GM18520 (cell line): ENCODE measurements around the gene ABHD11.
A peak's percentile ranks its signal among the peaks of the same experiment; 100 is the strongest.
"Not testable (repeated sequence)": the region's sequence is repeated elsewhere in the genome, so short reads cannot be mapped to it uniquely, and the experiment has no call there.

Experiments
- ATAC-seq: cut with Tn5 transposase; IDR thresholded peaks from one replicate; pipeline ENCODE4 v1.9.1; 2021; ENCODE audit not compliant: unreplicated experiment

Gene ABHD11, protein sequence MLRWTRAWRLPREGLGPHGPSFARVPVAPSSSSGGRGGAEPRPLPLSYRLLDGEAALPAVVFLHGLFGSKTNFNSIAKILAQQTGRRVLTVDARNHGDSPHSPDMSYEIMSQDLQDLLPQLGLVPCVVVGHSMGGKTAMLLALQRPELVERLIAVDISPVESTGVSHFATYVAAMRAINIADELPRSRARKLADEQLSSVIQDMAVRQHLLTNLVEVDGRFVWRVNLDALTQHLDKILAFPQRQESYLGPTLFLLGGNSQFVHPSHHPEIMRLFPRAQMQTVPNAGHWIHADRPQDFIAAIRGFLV

DNA sequence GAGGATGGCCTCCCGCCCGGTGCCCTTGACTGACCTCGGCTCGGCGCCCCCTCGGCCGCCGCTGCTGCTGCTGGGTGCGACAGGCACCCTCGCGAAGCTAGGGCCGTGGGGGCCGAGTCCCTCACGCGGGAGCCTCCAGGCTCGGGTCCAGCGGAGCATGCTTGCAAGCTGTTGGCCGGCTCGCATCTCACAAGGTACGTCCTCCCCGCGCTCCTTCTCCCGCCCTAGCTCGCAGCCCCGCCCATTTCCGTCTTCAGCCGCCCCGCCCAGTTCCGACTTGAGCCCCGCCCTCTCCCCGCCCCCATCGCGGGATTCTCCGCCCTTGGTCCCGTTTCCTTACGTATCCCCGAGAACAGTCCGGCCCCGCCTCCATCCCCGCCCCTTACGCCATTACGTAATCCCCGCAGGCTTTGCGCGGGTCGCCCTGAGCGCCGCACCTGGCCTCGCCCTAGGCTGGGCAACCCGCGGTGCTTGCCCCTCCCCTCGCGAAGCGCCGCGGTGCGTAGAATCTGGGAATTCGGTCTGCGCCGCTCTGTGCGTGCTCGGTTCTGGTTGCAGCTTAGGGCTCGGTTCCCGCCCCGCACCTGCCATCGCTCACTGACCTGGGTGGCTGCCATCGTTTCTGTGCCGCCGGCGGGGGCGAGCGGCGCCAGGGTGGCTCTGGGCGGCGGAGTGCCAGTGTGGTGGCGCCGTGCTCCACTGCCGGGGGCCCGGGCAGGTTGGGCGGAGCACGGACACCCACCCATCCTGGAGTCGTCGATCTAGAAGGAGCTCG is at the start of gene ABHD11:
ABHD11 (minus strand) TSS at position 191 of the 775 bp plus-strand sequence; CDS start at position 159, 32 bp downstream.
- peak; percentile 84 for ATAC-seq

DNA sequence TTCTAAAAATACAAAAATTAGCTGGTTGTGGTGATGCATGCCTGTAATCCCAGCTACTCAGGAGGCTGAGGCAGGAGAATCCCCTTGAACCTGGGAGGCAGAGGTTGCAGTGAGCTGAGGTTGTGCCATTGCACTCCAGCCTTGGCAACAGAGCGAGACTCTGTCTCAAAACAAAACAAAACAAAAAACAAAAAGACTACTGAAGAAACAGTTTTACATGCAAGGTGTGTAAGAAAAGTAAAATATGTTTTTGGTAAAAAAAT is 49.1 kb upstream of the ABHD11 start:
- not testable (repeated sequence) for ATAC-seq

DNA sequence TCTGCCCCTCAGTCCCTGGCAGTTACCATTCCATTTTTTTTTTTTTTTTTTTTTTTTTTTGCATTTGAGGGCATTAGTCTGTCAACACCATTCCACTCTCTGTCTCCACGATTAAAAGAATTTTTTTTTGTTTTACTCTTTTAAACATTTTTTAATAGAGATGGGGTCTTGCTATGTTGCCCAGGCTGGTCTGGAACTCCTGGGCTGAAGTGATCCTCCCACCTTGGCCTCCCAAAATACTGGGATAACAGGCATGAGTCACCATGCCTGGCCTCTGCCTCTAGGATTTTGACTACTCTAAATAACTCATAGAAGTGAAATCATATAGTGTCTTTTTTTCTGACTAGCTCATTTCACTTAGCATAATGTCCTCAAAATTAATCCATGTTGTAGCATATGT is 48.0 kb upstream of the ABHD11 start:
- ATAC-seq: no peak

DNA sequence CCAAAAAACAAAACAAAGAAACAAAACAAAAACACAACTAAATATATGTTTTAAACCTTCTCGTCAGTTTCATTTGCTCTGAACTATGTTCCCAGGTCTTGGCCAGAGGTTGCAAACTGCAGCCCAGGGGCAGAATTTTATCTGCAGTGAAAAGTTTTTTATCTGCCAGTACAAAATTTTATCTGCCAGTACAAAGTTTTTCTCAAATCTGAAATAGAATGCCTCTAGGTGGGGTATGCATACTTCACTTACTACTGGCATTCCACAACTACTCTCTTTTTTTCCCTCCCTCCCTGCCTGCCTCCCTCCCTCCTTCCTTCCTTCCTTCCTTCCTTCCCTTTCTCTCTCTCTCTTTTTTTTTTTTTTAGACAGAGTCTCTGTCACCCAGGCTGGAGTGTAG is 40.9 kb upstream of the ABHD11 start:
- ATAC-seq: no peak

DNA sequence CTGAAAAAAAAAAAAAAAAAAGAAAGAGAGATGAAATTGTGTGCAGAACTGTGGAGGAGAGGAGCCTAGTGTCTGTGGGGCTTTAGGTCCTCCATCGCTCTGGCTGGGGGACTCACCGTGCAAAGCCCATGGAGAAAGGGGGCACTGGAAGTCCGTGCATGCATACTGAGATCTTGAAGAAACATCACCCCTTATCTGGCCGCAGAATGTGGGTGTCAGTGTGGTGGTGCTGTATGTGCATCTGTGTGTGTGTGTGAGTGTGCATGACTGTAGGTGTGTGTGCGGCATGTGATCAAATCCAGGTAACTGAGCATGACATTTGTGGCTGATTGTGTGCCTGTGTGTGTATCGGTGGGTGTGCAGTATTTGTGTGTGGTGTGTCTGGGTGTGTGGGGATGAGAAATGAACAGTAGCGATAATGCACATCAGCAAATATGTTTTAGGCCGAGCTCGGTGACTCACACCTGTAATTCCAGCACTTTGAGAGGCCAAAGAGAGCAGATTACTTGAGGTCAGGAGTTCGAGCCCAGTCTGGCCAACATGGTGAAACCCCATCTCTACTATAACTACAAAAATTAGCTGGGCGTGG is 40.3 kb upstream of the ABHD11 start:
- no peak for ATAC-seq

DNA sequence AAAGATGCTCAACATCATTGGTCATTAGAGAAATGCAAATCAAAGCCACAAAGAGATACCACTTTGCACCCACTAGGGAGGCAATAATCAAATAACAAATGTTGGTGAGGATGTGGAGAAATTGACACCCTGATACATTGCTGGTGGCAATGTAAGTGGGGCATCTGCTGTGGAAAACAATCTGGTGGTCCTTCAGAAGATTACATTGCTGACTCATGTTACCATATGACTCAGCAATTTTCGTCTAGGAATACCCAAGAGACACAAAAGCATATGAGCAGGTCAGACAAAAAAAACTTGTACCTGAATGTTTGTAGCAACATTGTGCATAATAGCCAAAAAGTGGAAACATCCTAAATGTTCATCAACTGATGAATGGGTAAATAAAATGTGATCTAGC is 36.3 kb upstream of the ABHD11 start:
- no peak for ATAC-seq

DNA sequence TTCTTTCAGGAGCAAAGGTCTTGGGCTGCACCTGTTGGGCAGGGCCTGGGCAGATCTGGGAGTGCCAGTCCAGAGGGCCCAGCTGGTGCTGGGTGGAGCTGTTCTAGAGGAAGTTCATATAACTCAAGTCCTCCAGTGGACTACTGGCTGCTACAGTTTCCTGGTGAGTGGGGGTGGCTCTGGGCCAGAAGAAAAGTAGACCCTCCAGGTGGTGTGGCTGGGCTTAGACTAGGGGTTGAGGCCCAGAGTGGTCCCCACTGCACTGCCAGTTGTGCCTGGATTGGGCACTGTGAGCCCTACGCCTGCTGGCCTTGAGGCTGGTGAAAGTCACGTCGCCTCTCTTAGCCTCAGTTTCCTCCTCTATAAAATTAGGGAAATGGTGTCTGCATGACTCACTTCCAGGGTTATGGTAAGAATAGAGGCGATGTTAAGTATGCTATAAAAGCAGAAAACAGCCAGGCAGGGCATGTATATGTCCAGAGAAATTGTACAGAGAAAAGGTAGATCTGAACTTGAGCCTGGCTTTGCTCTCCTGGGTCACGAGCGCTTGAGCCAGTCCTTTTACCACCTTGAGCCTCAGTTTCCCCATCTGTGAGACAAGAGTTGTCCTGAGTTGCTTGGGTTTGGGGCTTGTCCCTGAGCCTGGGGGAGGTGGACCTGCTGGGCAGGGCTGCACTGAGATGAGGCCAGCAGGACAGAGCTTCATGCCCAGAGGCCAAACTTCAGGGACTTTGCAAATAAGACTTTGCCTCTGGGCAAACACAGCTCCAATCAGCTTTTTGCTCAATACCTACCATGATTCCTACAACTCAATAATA is 35.3 kb upstream of the ABHD11 start:
- no peak for ATAC-seq

DNA sequence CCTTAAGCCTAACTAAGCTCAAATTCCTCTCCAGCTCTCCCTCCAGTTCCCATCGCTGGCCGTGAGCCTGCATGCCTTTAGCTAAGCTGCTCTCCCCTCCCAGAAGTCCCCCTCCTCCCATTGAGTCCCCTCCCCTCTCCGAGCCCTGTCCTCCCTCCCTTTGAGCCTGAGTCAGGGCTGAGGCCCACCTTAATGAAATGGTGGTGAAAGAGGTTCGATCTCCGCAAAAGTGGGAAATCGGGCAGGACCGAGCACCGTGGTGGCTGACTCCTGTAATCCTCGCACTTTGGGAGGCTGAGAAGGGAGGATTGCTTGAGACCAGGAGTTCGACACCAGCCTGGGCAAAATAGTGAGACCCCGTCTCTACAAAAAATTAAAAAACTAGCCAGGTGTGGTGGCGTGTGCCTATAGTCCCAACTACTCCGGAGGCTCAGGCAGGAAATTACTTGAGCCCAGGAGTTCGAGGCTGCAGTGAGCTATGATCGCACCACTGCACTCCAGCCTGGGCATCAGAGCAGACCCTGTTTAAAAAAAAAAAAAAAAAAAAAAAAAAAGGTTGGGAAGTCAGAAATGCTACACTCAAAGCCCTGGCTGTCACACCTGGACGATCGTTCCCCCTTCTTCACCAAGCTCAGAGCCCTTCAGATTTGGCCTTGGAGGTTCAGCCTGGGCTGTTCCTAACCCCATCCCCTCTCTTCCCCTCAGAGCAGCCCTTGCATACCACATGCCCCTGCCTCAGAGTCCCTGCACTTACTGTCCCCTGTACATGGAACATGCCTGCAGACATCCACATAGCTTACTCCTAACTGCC is 32.5 kb upstream of the ABHD11 start:
- ATAC-seq: no peak

DNA sequence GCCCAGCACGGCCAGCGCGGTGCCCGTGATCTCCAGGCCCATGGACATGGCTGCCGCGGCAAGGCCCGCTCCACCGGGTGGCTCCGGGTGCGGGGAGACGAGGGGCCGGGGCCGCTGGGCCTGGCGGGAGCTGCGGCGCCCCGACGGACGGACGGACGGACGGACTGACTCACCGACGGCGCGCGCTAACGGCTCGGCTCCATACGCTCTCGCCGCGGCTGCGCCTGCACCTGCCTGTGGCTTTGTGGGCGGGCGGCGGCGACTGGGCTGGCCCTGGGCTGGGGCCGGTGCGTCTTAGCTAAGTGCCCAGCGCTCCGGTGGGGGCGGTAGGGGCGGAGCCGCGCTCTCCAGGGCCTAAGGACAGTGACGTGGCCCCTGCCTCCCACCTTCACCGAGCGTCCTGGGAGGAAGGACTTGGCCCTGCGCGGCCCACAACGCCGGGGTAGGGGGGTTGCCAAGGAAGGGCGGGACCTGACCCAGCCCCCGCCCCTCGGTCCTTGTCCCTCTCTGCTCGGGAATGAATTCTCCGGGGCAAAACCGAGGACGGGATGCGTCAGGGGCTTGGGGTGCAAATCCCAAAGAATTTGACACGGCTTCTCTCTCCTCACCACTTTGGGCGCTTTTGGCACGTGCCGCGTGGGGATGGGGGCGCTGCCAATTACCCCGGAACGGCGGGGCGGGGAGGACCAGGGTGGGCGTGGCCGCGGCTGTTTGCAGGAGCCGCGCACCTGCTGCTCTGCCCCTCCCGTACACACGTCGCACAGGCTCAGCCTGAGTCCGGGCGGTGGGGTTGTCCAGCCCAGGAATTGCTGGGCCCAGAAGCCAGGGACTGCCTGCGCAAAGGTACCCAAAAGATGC is 31.6 kb upstream of the ABHD11 start, which contains the start of gene CLDN3:
CLDN3 (minus strand) TSS at position 269 of the 858 bp plus-strand sequence; CDS start at position 48, 221 bp downstream.
- no peak for ATAC-seq

DNA sequence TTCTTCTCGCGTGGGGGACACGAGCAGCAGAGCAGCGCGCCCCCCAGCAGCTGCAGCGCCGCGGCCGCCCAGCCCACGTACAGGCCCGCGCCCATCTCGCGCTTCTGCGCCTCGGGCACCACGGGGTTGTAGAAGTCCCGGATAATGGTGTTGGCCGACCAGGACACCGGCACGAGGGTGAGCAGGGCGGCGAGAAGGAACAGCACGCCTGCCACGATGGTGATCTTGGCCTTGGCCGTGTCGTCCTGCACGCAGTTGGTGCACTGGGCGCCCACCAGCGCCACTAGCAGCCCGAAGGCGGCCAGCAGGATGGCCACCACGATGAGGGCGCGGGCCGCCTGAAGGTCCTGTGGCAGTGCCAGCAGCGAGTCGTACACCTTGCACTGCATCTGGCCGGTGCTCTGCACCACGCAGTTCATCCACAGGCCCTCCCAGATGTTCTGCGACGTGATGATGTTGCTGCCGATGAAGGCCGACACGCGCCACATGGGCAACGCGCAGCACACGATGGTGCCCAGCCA is 30.9 kb upstream of the ABHD11 start:
- no peak for ATAC-seq

DNA sequence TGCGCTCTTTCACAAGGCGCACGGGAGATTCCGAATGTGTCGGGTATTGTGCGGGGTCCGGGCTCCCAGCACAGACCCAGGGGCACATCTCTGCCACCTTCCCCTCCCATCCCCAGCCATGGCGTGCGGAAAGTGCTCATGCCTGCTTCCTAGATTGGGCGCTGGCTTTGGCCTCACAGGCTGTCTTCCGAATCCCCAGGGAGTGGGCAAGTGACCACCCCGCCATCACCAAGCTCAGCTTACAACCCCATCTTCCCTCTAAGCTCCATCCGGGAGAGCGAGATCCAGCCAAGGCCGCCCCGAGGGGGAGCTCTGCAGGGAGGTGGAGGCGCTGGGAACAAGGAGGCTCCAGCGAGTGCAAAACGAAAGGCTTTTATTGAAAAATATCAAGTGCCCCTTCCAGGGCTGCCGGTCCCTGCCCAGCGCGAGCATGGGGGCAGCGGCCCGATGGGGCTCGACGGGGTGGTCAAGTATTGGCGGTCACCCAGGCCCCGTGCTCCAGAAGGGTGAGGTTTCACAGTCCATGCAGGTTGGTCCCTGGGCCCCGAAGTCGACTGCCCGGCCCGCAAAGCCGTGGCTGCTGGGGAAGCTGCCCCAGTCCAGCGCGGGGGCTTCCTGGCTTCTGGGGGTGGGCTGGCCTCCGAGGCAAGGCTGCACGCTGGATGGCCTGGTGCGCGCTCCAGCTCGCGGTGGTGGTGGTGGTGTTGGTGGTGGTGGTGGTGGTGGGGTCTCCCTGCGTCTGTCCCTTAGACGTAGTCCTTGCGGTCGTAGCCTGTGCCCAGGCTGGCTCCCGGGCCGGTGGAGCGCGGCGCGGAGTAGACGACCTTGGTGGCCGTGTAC is 30.3 kb upstream of the ABHD11 start:
- no peak for ATAC-seq

DNA sequence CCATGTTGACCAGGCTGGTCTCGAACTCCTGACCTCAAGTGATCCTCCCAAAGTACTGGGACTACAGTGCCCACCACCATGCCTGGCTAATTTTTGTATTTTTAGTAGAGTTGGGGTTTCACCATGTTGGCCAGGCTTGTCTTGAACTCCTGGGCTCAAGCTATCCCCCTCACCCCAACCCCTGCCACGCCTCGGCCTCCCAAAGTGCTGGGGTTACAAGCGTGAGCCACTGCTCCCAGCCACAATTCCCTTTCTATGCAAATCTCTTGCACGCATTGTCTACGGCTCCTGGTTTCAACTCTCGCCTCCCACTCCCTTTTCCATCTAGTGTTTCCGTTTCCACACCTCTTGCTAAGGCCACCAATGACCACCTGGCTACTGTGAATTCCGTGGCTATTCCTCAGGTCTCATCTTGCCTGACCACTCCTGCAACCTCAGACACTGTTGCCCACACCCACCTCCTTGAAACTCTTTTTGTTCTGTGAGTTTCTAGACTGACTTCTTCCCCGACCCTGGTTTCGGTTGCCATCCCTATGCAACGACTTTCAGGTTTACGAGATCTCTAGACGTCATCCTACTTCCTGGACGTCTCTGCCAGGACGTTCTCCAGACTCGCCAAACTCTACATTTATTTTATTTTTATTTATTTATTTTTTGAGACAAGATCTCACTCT is 28.1 kb upstream of the ABHD11 start:
- ATAC-seq: no peak

DNA sequence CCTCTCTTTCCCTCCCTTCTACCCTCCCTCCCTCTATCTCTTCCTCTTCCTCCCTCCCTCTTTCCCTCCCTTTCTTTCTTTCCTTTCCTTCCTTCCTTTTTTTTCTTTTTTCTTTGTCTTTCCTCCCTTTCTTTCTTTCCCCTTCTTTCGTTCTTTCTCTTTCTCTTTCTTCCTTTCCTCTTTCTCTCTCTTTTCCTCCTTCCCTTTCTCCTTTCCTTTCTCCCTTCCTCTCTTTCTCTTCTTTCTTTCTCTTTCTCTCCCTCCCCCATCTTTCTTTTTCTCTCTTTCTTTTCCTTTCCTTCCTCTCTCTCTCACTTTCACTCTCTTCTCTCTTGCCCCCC is 24.0 kb upstream of the ABHD11 start:
- no peak for ATAC-seq

DNA sequence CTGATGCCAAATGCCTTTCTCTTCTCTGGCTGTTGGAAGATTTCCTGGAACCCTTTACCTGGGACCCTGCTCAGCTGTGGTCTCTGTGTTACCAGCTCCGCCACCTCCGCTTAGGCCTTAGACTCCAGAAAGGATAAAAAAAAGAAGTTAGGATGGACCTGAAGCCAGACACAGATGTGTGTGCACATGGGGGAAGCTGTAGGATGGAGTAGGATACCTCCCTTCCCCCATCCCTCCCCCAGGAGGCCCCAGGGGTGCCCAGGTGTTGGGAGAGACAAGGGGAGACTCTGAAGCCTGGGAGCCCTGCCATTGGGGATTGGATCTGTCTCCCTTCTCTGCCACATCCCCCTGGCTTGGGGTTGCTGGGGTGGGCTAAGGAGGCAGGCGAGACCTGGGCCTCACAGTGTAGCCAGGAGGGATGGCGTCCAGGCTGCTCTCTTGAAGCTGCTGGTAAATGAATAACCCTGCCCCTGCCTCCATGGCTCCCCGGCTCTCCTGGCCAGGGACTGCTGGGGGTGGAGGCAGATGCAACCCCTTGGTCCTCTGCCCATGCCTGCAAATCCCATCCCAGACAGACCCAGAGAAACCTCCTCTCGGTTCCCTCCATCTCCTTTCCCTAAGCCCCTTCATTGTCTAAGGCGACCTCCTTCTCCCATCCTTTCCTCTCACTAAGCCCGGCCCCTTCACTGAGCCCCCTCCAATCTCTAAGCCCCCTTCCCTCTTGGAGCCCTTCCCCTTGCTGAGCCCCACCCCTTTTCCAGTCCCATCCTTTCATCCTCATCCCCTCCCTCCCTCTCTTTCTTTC is 23.5 kb upstream of the ABHD11 start:
- no peak for ATAC-seq

DNA sequence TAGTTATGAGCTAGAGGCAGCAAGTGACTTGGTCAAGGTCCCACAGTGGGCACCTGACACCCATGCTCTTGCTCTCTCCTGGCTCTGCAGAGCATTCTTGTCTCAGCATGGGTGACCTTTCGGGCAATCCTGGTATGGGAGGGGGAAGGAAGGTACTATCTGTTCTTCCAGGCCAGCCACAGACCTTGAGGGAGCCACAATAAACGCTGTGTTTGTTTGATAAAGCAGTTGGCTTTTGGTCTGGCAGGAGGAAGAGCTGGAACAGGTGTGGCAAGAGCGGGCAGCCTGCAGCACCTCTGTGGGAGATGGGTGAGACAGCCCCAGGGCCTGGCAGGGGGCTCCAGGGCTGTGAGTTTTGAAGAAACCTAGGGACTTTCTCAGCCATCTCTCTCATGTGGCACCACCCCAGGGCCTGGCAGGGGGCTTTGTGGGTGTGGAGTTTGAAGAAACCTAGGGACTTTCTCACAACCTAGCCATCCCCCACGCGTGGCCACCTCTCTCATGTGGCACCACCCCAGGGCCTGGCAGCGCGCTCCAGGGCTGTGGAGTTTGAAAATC is 20.1 kb upstream of the ABHD11 start:
- no peak for ATAC-seq

DNA sequence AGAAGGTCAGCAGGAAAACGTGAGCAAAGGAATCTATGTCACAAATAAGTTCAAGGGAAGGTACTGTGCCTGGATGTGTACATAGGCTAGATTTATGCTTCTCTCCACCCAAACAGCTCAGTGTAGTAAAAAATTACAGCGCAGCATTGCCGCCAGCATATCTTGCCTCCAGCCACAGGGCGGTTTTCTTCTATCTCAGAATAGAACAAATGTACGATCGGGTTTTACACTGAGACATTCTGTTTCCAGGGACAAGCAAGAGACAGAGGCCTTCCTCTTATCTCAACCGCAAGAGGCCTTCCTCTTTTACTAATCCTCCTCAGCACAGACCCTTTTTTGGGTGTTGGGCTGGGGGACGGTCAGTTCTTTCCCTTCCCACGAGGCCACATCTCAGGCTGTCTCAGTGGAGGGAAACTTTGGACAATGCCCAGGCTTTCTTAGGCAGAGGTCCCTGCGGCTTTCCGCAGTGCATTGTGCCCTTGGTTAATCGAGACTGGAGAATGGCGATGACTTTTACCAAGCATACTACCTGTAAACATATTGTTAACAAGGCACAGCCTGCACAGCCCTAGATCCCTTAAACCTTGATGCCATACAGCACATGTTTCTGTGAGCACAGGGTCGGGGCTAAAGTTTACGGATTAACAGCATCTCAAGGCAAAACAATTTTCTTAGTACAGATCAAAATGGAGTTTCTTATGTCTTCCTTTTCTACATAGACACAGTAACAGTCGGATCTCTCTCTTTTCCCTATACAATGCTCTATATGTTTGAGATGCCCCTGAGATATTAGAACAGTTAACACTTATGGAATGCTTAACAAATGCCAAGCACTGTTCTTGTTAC is 11.6 kb upstream of the ABHD11 start:
- no peak for ATAC-seq
